ENCODE measurements around the gene PEX12.

DNA sequence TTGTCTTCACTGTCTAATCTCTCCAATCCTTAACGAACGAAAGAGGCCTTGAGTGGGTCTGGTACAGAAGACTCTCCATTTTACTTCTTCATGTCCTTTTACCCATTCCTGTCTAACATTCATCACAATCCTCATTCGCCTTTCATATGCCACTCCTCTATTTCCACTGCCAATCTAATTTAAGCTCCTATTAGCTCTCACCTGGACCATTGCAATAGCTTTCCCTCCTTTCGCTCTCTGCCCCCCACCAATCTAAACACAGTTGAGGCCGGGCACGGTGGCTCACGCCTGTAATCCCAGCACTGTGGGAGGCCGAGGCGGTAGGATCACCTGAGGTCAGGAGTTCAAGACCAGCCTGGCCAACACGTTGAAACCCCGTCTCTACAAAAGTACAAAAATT, 11.4 kb downstream of the PEX12 start:
- no peak for TF ChIP-seq EZH2 (IDR thresholded peaks at IDR 0.05; ENCODE audit: low read depth)
- TF ChIP-seq, protein P1, sequence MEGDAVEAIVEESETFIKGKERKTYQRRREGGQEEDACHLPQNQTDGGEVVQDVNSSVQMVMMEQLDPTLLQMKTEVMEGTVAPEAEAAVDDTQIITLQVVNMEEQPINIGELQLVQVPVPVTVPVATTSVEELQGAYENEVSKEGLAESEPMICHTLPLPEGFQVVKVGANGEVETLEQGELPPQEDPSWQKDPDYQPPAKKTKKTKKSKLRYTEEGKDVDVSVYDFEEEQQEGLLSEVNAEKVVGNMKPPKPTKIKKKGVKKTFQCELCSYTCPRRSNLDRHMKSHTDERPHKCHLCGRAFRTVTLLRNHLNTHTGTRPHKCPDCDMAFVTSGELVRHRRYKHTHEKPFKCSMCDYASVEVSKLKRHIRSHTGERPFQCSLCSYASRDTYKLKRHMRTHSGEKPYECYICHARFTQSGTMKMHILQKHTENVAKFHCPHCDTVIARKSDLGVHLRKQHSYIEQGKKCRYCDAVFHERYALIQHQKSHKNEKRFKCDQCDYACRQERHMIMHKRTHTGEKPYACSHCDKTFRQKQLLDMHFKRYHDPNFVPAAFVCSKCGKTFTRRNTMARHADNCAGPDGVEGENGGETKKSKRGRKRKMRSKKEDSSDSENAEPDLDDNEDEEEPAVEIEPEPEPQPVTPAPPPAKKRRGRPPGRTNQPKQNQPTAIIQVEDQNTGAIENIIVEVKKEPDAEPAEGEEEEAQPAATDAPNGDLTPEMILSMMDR (conservative IDR thresholded peaks at IDR 0.05) = no peak

Measured in PC-9 (cell line).